K562 (cell line): ENCODE data around the gene CCDC174.

Experiments used
- RAD21 ChIP-seq, 2 experiments: fragments of 250-450 bp in 1 of 2; fragments of 450-650 bp in 1 of 2; sonication (Bioruptor Pico) in 1 of 2; formaldehyde crosslinking in 1 of 2; IDR thresholded peaks in 1 of 2; conservative IDR thresholded peaks in 1 of 2; 2 replicates each; pipeline versions ENCODE4 v1.4.0 to v1.8.0; 2020 to 2022; ENCODE audit warnings: mild to moderate bottlenecking in 2 of 2, moderate library complexity in 1 of 2
- RCOR1 ChIP-seq, 2 experiments: IDR thresholded peaks; 2 replicates each; pipeline ENCODE4 v1.6.1; 2012; ENCODE audit warnings: low read depth in 2 of 2, low read length in 2 of 2, borderline replicate concordance in 1 of 2, improper control_type of control experiment in 1 of 2
- TAF1 ChIP-seq: IDR thresholded peaks from 2 replicates; pipeline ENCODE4 v1.6.1; 2011; ENCODE audit warnings: mild to moderate bottlenecking, low read length, moderate library complexity; ENCODE audit not compliant: insufficient read depth, control insufficient read depth, severe bottlenecking; ENCODE audit errors: extremely low read depth
- TCF3 ChIP-seq: sonication (generic); formaldehyde crosslinking; IDR thresholded peaks from 2 replicates; pipeline ENCODE4 v1.4.0; 2020; ENCODE audit warnings: mild to moderate bottlenecking, missing genetic modification reagents
- ZNF511 ChIP-seq: sonication (generic); formaldehyde crosslinking; IDR thresholded peaks from 2 replicates; pipeline ENCODE4 v1.8.0; 2022; ENCODE audit warnings: mild to moderate bottlenecking, missing genetic modification reagents

GRCh38 chr3:14706096-14706495 lies 54.5 kb downstream of the CCDC174 start:
- no peak for TF ChIP-seq ZNF511 (CRISPR knock-in tag)
- no peak for TF ChIP-seq TCF3
- no peak for TF ChIP-seq RCOR1 (IDR thresholded peaks at IDR 0.05; ENCODE audit: borderline replicate concordance in 1 of 2, low read depth in 2 of 2, low read length in 2 of 2)
- no peak for TF ChIP-seq RAD21 (CRISPR knock-in tag; conservative IDR thresholded peaks at IDR 0.05 in 1 of 2, IDR thresholded peaks at IDR 0.05 in 1 of 2)
- no peak for TF ChIP-seq TAF1
